Measurements from ENCODE around the gene PRDM11.
"Not testable (repeated sequence)": the region's sequence is repeated elsewhere in the genome, so short reads cannot be mapped to it uniquely, and the experiment has no call there.

The PRDM11 gene

DNA sequence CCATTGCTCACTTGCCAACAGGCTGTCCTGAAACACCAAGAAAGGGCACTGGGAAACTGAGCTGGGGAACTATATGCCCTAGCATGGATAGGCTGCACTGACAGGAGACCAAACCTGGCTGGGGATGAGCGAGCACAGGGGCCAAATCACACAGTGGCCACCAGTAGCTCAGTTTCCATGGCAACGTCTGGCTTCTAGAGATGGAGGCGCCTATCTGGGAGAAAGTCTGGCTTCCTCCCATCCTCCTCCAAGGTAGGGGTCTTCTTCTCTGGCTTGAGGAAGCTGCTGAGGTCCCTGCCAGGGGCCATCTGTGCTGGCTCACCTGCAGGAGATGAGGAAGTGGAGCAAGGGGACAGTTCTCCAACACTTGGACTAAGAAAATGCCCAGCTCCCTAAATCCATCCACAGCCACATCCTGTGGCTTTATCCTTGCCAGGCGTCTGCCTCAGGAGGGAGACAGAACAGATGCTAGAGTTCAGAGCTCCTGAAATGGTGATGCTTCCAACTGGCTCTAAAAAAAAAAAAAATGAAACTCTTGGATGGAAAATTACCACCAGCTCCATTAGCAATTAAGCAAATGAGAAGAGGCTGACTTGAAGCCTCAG lies 91.4 kb downstream of the PRDM11 start:
- no peak for DNase-seq

DNA sequence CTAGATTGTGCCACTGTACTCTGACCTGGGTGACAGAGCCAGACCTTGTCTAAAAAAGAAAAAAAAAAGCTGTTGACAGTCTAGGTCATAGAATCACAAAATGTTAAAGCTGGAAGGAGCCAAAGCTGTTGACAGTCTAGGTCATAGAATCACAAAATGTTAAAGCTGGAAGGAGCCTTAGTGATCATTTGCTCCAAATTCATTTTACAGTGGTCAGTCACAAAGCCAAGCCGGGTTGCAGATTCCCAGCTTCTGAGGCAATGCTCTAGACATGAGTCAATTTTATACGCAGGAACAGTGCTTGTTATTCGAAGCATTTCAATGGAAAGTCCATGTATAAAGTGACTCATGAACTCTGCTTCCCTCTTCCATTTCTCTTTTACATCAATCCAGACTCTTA lies 92.3 kb downstream of the PRDM11 start:
- peak; percentile 30 for DNase-seq

DNA sequence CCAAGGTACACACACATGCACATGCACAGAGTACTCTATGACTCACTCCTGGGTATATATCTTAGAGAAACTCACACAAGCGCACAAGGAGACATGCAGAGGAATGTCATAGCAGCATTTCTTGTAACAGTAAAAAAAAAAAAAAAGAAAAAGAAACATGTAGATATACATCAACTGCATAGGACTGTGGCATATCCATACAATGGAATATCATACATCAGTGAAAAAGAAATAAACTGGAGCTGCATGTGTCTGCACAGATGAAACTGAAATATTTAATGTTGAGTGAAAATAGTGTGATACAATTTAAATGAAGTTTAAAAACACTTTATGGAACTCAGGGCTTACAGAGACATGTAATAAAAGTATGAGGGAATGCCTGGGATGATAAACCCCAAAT lies 93.3 kb downstream of the PRDM11 start:
- DNase-seq: no peak

DNA sequence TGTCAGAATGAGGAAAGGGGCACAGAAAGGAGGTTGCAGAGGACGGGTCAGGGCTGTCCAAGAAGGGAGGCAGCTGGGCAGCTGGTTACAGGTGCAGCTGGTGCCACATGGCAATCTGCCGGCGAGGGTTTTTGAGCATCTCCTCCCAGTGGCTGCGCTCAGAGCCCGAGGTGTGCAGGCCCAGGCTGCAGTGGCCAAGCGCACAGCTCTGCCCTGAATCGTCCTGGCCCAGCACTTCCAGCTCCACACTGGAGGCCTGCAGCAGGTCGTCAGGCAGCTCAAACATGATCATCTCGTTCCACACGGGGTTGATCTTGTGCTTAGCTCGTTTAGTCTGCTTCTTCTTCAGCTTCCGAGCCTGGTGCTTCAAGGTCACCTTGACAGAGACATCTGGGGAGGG lies 97.5 kb downstream of the PRDM11 start:
- no peak for DNase-seq

DNA sequence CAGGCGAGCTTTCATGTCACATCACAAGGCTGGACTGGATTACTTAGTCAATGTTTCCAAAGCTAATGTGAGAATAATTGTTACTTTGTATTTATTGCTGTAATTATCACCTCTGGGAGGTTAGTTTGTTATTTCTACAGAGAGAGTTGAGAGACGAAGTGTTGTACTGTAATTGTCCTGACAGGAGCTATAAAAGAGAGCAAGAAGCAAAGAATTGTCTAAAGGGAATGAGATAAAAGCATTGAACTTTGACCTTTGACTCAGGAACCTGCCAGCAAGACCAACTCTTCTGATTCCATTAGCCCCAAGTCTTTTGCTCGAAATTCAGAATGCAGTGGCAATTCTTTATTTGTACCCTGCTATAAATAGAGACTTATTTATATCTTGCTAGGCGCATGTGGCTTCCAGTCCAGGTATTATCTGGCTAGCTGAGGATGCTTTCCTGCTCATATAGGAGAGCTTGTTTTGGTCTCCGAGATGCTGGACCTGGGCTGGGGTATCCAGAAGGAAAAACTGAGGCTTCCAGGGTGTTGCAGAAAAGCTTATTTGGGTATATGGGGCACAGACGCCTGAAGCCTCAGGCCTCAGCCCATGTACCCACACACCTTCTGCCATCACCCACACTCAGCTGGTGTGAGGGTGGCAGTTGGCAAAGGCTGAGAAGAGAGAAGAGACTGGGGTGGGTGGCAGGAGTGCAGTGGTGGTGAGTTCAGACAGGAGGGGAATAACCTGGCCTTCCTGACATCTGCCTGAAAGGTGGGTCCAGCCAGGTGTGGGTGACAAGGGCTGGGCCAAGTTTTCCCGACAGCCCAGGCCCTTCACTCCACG lies 99.0 kb downstream of the PRDM11 start:
- no peak for DNase-seq

DNA sequence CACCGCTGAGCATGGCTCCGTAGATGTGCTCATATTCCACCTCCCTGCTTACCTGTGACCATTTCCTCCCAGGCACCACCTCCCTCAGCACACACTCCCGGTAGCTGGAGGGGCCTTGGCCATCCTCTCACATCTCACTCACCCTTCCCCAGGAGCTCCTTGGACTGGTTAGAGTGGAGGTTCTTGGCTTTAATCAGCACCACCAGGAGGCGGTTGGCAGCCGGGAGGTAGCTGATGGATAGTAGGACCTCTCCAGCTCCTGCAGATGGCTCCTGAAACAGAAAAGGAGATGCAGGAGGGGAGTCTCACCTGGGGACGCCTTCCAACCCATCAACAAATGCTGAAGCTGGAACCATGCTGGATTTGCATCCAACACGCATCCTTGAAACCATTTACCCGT lies 99.8 kb downstream of the PRDM11 start:
- DNase-seq: no peak

DNA sequence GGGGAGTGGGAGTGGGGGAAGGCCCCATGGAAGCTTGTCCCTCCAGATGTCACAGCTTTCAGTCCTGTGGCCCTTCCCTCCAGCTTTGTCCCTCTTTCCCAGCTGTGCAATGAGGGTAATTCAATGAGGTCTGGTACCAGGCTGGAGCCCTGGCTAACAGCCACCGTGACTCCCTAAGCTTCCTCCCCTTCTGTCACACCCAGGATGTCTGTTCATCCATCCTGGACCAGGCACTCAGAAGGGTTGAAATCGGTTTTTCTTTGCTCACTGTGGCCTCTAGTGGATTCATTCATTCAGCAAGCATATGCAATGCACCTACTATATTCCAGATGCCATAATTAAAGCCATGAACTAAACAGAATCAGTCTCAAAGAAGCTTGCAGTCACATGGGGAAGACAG lies 101.0 kb downstream of the PRDM11 start:
- no peak for DNase-seq

DNA sequence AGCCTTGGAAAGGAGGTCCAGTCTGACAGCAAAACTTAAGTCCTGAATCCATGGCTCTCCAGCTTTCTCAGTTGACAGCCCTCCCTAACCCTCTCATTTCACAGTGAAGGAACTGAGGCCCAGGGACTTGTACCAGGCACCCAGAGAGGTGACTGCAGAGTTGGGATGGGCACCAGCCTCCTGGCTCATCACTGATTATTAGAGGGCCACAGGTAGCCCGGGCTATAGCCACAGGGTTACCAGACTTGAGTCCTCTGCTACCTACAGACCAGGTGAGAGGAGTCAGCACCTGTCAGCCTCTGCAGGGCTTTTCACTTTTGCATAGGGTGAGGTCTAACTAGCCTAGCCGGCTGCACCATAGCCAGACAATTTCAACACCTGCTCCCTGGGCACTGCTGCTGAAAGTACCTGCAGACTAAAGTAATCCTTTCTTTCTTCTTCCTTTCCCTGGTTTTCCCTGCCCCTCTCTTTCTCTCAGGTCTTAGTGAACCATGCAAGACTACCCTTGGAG lies 102.1 kb downstream of the PRDM11 start:
- DNase-seq: no peak

DNA sequence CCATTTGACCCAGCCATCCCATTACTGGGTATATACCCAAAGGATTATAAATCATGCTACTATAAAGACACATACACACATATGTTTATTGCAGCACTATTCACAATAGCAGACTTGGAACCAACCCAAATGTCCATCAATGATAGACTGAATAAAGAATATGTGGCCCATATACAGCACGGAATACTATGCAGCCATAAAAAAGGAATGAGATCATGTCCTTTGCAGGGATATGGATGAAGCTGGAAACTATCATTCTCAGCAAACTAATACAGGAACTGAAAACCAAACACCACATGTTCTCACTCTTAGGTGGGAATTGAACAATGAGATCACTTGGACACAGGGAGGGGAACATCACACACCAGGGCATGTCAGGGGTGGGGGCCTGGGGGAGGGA lies 102.9 kb downstream of the PRDM11 start:
- DNase-seq: not testable (repeated sequence)

DNA sequence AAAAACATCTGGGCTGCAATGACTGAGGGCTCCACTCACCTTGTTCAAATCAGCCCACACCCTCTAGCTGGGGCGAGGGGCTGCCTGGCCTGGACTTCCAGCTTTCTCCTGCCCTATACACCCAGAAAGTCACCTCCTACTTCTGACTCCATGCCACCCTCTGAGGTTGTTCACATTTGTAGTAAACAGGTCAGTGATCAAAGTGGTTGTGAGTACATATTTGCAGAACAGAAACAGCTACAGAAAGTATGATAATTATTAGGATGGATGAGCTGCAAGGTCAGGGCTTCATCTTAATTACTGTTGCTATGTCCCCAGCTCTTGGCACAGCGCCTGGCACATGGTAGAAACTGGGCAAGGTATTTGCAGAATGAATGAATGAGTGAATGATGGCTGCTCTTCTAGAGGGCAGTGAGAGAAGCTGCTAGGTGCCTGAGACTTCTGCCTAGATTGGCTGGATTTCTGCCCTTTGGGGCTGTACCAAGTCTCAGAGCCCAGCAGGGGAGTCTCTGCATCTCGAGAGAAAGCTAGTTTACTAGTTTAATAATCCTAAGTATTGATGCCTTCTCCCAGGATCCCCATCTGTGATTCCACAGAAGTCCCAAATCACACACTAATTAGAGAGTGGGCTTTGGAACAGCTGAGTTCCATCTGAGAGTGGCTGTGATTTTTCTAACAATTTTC lies 103.7 kb downstream of the PRDM11 start:
- DNase-seq: no peak

DNA sequence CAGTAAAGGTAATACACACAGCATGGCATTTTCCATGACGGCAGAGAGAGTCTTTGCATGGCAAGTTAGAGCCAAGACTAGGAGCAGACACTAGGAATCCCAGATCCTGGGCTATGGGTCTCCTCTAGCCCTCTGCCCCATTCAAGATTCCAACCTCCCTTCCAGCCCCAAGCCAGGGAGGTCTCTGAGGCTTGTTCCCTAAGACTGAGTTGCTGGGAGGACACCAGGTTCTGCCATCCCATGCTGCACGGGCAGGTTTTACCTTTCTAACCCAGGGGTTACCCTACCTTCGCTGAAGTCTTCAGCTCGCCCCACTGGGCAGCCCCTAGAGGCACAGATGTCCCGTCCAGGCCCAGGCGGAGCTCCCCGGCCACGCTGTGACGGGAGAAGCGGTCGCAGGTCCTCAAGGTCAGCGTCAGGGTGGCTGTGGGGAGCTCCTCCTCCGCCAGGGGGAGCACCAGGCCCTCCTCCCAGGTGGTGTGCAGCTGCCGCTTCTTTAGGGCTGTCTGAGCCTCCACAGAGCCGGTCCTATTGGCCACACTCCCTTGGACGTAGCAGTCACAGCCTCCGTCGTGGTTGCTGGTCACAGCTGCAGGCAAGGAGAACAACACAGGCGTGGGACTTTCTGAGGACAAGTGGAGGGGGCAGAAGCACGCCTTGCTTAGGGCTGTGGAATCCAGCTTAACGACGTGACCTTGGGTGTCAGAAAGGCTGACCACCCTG lies 105.9 kb downstream of the PRDM11 start:
- DNase-seq: peak; percentile 20

DNA sequence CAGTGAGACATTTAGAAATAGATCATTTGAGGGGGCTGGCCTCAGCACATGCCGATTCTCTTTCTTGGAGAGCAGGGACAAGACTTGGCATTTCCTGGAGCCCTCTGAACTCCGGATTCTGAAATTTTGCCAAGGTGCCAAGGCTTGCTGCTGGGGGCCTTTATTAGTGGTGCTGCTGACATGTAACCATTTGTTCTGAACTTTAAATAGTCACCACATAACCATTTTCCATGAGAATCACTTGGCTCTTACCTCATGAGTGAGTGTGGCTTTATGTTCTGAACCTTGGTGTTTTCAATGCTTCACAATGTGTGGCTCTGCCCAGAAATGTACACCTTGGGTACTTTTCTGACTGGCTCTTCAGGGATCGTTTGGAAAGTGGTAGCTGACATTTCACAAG lies 106.4 kb downstream of the PRDM11 start:
- no peak for DNase-seq

DNA sequence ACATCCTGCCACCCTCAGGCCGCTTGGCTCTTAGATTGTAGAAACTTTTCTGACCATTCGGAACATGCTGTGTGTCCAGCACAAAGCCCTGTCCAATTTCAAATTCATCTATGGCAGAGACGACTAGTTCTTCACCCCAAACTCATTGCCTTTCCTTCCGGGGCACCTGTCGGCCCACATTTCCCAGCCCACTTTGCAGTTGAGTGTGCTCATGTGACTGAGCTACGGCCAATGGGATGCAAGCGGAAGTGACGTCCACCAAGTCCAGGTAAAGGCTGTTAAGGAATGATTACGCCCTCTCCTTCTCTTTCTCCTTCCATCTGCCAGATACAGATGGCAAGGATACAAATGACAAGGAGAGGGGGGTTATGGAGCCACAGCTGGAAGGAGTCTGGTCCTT lies 107.2 kb downstream of the PRDM11 start:
- DNase-seq: no peak

DNA sequence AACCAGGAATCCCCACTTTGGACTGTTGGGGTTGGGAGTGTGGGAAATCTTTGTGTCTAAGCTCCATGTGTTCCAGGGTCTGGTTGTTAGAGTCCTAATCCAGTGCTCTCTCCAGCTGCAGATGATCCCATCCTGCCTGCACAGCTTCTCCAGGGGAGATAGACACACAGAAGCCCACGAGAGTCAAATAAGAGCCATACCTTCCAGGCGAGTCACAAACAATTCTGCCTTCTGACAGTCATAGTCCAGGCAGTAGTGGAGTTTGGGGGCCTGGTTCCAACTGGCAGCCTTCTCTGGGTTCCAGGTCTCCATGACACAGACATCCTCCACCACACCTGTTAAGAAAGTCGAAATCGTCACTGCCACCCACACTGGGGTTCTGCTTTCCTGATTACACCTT lies 107.6 kb downstream of the PRDM11 start:
- DNase-seq: no peak

DNA sequence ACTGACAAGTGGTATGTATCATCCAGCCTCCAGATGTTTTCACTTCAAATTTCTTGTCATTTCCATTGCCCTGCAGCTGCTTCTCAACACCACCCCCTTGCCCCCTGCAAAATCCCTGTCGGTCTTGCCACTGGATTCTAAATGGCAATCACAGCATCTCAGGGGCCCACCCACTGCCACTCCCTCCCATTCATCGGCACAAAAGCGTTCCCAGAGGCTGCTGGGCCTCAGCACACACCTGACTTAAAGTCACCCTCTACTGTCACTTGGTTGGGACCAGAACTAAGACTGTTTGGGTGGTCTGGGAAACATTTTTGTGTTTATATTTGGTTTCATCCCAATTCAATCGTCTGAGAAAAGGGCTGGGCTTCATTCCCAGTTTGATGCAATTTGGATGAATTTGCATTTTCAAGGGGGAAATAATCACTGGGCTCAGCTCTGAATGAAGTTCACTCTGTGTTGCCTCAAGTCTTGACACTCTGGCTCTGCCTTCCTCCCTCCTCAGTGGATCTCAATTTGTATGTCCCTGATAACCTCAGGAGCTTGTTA lies 112.6 kb downstream of the PRDM11 start:
- DNase-seq: no peak

DNA sequence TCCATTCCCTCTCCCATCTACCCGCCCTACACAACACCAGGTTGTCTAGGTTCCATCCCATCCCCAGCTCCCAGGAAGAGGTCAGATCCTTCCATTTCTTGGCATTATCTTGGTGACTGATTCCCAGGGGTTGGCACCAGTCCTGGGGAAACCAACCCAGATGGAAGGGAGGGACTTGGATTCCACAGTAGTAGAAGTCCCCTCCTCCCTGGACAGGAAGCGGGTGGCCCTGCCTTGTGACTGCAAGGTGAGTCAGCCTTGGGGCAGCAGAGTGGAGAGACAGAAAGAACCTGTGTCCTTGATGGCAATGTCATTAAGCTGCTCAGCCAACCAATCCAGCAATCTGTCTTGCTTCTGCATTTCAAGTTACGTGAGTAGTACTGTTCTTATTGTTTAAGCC lies 113.2 kb downstream of the PRDM11 start:
- no peak for DNase-seq

DNA sequence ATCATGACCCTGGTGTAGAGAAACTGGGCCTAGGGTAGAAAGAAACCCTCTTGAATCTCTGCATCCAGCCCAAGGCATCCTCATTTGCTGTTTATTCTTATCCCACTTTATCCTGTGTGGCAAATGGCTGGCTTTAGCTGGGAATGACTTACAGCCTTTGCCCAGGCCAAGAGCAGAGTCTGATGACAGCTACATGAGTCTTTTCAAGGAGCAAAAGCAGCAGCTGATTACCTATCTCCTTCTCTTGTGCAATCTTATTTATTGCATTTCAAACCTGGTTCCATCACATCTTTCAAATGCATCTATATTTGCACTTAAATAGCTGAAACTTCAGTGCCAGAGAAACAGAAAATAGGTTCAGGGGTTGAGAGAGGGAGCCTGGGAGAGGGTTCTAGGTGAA lies 113.6 kb downstream of the PRDM11 start:
- no peak for DNase-seq

DNA sequence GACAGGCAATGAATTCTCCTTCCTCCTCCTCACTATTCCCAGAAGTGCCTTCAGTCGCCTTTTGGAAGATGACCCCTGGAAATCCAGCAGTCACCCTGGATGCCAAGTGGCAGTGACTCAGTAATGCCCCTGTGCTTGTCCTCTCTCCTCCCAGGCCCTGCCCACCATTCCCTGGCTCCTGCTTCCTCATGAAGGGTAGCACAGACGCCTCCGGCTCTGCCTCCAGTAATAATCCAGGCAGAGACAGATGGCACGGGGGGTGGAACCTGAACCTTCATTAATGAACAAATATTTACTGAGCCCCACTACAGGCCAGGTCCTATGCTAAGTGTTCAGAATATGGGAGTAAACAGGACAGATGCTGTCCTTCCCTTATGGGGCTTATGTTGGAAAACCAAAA lies 116.5 kb downstream of the PRDM11 start:
- no peak for DNase-seq

DNA sequence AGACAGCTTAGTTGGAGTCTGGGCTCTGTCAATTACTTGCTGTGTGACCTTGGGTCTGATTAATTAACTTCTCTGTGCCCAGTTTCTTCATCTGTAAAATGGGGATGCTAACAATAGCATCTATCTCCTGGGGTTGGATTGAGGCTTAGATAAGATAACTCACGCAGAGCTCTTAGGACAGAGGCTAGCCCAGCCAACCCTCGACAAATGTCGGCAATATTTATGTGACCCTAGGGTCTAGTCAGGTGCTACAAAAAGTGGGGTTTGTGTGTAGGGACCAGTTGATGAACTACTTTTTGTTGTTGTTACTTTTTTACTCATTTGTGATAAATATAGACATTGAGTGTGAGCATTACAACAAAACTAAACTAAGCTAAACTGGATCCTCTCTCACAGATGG lies 117.3 kb downstream of the PRDM11 start:
- DNase-seq: no peak

DNA sequence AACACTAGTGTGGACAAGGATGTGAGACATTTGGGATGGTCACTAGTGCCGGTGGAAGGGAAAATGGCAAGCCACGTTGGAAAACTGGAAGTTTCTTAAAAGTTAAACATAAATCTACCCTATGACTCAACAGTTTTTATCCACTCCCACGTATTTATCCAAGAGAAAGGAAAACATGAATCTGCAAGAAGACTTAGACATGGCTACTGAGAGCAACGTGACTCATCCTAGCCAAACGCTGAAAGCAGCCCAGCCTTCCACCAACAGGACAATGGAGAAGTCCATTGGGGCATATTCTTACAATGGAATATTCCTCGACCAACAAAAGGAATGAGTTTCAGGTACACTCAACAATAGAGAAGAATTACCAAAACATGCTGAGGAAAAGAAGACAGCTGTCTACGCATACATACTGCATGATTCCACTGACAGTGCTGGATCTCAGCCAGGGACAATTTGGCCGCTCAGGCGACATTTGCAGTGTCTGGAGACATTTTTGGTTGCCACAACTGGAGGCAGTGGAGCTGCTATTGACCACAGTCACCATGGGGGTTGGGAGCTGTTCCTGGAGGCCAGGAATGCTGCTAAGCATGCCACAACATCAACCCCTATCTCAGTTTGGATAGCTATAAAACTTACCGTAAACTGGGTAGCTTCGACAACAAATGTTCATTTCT lies 118.5 kb downstream of the PRDM11 start:
- DNase-seq: peak; percentile 71

DNA sequence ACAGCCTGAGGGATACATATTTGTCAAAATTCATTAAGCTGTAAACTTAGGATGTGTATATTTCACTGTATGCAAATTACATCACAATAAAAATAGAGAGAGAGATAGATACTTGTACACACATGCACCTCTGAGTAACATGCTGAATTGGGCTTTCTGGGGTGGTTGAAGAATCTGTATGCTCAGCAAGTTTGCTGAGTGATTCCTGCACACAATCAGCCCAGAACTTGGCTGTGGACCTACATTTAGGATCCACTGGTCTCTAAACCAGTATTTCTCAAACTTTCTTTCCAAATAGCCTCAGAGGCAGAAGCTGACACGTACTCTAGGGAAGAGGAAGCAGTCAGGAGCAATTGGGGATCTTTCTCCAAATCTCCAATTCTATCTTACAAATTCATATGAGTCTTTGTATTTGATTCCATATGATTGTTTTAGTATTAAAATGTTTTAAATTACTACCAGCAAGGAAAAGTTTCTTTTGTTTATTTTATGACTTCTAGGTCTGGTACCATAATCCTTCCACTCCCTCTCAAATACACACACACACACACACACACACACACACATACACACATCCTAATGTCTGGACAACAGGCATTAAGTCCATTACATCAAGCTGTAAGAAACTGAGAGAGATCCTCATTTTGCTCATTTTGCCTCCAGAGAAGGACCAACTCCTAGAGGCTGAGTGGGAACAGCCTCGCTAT lies 119.7 kb downstream of the PRDM11 start:
- DNase-seq: no peak

DNA sequence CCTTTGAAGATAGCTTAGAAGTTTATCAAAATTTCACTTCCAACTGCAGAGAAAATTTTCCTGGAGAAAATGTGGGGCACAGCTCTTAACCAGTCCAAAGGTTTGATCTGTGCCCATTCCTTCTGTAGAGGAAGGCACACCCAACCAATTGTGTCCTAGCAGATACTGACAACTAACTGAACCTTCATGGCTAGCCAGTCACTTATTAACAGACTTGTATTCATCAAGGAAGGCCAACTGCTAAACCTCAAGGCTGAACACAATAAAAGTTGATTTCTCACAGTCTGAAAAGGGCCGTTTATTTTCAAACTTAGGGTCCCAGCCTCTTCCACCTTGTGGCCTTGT lies 120.2 kb downstream of the PRDM11 start:
- DNase-seq: no peak

Data from fibroblast of skin of abdomen (primary cell).